DND-41 (cell line): Measurements from ENCODE around the gene NRG2.

Experiments used
- CTCF ChIP-seq: IDR thresholded peaks from 2 replicates; pipeline ENCODE4 v1.5.1; 2012; ENCODE audit warnings: borderline replicate concordance, low read length, moderate library complexity, mild to moderate bottlenecking; ENCODE audit not compliant: poor library complexity, severe bottlenecking; ENCODE audit errors: extremely low read depth
- EZH2 ChIP-seq: IDR thresholded peaks from 3 replicates; pipeline ENCODE4 v1.6.1; 2012; ENCODE audit warnings: borderline replicate concordance, low read depth, mild to moderate bottlenecking, moderate library complexity, low read length, inconsistent platforms; ENCODE audit not compliant: severe bottlenecking

GRCh38 chr5:139856714-139857113 is 186.4 kb downstream of the NRG2 start:
- no peak for TF ChIP-seq CTCF
- no peak for TF ChIP-seq EZH2
